ENCODE measurements around the gene DOCK4. TPM values are rescaled to one million over a fixed set of nuclear protein-coding genes. Genes with fewer than 3 reads are reported as not detected.

Gene DOCK4
- total RNA-seq, 2 experiments from 2014 or later, result 0.35 to 0.50 TPM

GRCh38 chr7:112084520-112084971, 121.7 kb downstream of the DOCK4 start:
- H3K36me3 Mint-ChIP-seq (ENCODE audit: low read depth), result no peaks in the 10 kb centered on the region
- DNase-seq, result no peak
- H3K27ac Mint-ChIP-seq, result no peak overlapping the region
- H3K4me1 Mint-ChIP-seq, result peaks cover 10% of the 10 kb centered on the region
- peaks cover 7% of the 10 kb centered on the region for H3K27me3 Mint-ChIP-seq
- no peak overlapping the region for H3K4me3 Mint-ChIP-seq
- no peaks in the 10 kb centered on the region for H3K9me3 Mint-ChIP-seq
- ChIA-PET CTCF (no interaction called here), POLR2A (no interaction called here)

- Mint-ChIP-seq H3K27ac (no peak overlapping the region), H3K27me3 (peaks cover 6% of the 10 kb centered on the region), H3K4me3 (no peak overlapping the region), H3K4me1 (peaks cover 10% of the 10 kb centered on the region), H3K36me3 (ENCODE audit: low read depth) (no peaks in the 10 kb centered on the region), H3K9me3 (no peaks in the 10 kb centered on the region)
- DNase-seq, result no peak
- POLR2A ChIA-PET, result no interaction called here
- CTCF ChIA-PET, result no interaction called here
Observed at GRCh38 chr7:112083776-112084355, 122.3 kb downstream of the DOCK4 start.

- H3K4me3 Mint-ChIP-seq, result no peak overlapping the region
- peaks cover 10% of the 10 kb centered on the region for H3K4me1 Mint-ChIP-seq
- H3K36me3 Mint-ChIP-seq (ENCODE audit: low read depth), result no peaks in the 10 kb centered on the region
- H3K27ac Mint-ChIP-seq, result no peak overlapping the region
- CTCF ChIA-PET, result no interaction called here
- POLR2A ChIA-PET, result no interaction called here
- no peaks in the 10 kb centered on the region for H3K9me3 Mint-ChIP-seq
- DNase-seq, result no peak
- H3K27me3 Mint-ChIP-seq, result peaks cover 9% of the 10 kb centered on the region
Observed at GRCh38 chr7:112082306-112082705, 123.9 kb downstream of the DOCK4 start.

DNA sequence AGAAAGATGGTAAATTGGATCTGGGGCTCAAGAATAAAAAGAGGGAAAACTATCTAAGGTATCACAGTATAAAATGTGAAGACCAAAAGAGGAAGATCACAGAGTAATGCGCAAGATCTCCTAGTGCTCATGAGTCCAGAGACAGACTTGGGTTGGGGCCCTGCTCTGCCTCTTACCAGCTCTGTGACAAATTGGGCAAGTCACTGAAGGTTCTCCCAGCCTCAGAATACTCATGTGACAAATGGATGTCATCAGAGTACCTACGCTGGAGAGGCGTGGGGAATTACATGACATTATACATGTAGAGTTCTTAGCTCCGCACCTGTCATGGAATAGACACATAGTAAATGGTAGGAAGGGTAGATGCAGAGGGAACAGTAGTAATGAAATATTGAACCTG, 124.4 kb downstream of the DOCK4 start:
- ChIA-PET POLR2A (no interaction called here), CTCF (no interaction called here)
- H3K27ac Mint-ChIP-seq, result no peak overlapping the region
- peaks cover 9% of the 10 kb centered on the region for H3K27me3 Mint-ChIP-seq
- H3K4me3 Mint-ChIP-seq, result no peak overlapping the region
- DNase-seq, result no peak
- H3K4me1 Mint-ChIP-seq, result peaks cover 10% of the 10 kb centered on the region
- H3K36me3 Mint-ChIP-seq (ENCODE audit: low read depth), result no peaks in the 10 kb centered on the region
- no peaks in the 10 kb centered on the region for H3K9me3 Mint-ChIP-seq

DNA sequence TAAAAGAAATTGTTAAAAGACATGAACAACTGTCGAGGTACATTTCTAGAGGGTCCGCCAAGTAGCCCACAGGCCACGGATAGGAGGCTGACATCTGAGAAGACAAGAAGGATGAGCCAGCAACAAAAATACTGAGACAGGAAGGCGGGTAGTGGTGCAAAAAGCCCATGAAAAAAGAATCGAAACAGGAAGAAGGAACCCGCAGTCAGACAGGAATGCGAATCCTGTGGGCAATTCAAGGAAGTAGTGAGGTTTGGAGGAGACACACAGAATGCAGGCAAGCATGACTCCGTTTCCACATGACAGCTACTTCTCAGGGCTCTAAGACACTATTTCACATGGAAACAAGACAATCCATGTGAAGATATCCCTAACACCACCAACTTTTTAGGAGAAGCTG, 125.2 kb downstream of the DOCK4 start:
- H3K9me3 Mint-ChIP-seq, result no peaks in the 10 kb centered on the region
- H3K27ac Mint-ChIP-seq, result no peak overlapping the region
- H3K27me3 Mint-ChIP-seq, result peaks cover 9% of the 10 kb centered on the region
- CTCF ChIA-PET, result no interaction called here
- peaks cover 10% of the 10 kb centered on the region for H3K4me1 Mint-ChIP-seq
- DNase-seq, result no peak
- H3K36me3 Mint-ChIP-seq (ENCODE audit: low read depth), result no peaks in the 10 kb centered on the region
- POLR2A ChIA-PET, result no interaction called here
- H3K4me3 Mint-ChIP-seq, result no peak overlapping the region

GRCh38 chr7:112080441-112080840, 125.8 kb downstream of the DOCK4 start:
- DNase-seq, result no peak
- Mint-ChIP-seq H3K4me1 (peaks cover 10% of the 10 kb centered on the region), H3K36me3 (ENCODE audit: low read depth) (no peaks in the 10 kb centered on the region), H3K9me3 (no peaks in the 10 kb centered on the region), H3K4me3 (no peak overlapping the region), H3K27me3 (peaks cover 7% of the 10 kb centered on the region), H3K27ac (no peak overlapping the region)
- POLR2A ChIA-PET, result no interaction called here
- CTCF ChIA-PET, result no interaction called here

DNA sequence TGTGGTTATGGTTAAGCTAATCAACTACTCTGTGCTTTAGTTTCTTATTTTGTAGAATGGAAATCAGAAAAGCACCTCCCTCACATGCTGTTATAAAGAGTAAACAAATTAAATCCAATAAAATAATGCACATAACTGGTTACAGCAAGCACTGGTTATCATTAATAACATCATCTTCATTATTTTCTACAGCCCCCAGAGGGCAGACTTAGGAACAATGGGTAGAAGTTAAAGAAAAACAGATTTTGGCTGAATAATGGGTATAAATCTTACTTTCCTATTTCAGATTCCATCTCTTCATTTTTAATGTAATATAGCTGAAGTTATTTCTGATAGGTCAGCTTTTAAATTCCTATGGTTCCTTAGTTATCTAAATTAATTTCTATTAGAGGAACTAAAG, 126.5 kb downstream of the DOCK4 start:
- H3K36me3 Mint-ChIP-seq (ENCODE audit: low read depth), result no peaks in the 10 kb centered on the region
- peaks cover 10% of the 10 kb centered on the region for H3K4me1 Mint-ChIP-seq
- POLR2A ChIA-PET, result no interaction called here
- CTCF ChIA-PET, result no interaction called here
- H3K4me3 Mint-ChIP-seq, result no peak overlapping the region
- peaks cover 10% of the 10 kb centered on the region for H3K27me3 Mint-ChIP-seq
- DNase-seq, result no peak
- no peak overlapping the region for H3K27ac Mint-ChIP-seq
- H3K9me3 Mint-ChIP-seq, result no peaks in the 10 kb centered on the region

GRCh38 chr7:112079122-112079521, 127.1 kb downstream of the DOCK4 start:
- peaks cover 10% of the 10 kb centered on the region for H3K4me1 Mint-ChIP-seq
- no peaks in the 10 kb centered on the region for H3K36me3 Mint-ChIP-seq (ENCODE audit: low read depth)
- DNase-seq, result no peak
- H3K4me3 Mint-ChIP-seq, result no peak overlapping the region
- peaks cover 10% of the 10 kb centered on the region for H3K27me3 Mint-ChIP-seq
- POLR2A ChIA-PET, result no interaction called here
- CTCF ChIA-PET, result no interaction called here
- no peak overlapping the region for H3K27ac Mint-ChIP-seq
- no peaks in the 10 kb centered on the region for H3K9me3 Mint-ChIP-seq

GRCh38 chr7:112076324-112076723, 129.9 kb downstream of the DOCK4 start:
- no peak for DNase-seq
- Mint-ChIP-seq H3K9me3 (no peaks in the 10 kb centered on the region), H3K27me3 (peaks cover 12% of the 10 kb centered on the region), H3K27ac (no peak overlapping the region), H3K4me1 (peaks cover 10% of the 10 kb centered on the region), H3K36me3 (ENCODE audit: low read depth) (no peaks in the 10 kb centered on the region), H3K4me3 (no peak overlapping the region)
- POLR2A ChIA-PET, result interaction anchor here (0.6 kb wide), 1 partner anchor 112 kb away, joined by 4 read pairs; no protein-coding TSS in a partner anchor
- CTCF ChIA-PET, result interaction anchor here (0.5 to 1.8 kb wide), 2 partner anchors 19 to 213 kb away, joined by 3 to 5 read pairs; no protein-coding TSS in a partner anchor

DNA sequence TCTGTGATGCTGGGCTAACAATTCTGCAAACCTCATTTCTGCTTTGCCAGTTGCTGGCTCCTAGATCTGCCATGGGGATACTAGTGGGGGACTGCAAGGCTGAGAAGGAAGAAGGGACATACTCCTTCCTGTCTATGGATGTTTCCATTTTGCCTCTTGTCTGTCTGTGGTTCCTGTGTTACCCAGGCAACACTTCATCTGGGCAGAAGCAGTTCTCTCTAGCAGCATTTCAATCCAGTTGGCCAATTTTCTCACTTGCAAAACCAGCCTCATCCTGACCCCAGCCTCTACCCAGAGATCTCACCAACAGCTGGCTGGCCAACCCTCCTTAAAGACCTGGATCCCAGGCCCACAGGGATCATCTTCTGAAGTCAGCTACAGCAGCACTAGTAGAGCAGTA, 131.7 kb downstream of the DOCK4 start:
- POLR2A ChIA-PET, result no interaction called here
- Mint-ChIP-seq H3K36me3 (ENCODE audit: low read depth) (no peaks in the 10 kb centered on the region), H3K27me3 (peaks cover 14% of the 10 kb centered on the region), H3K27ac (no peak overlapping the region), H3K4me1 (no peaks in the 10 kb centered on the region), H3K4me3 (no peak overlapping the region), H3K9me3 (no peaks in the 10 kb centered on the region)
- CTCF ChIA-PET, result no interaction called here
- DNase-seq, result no peak

DNA sequence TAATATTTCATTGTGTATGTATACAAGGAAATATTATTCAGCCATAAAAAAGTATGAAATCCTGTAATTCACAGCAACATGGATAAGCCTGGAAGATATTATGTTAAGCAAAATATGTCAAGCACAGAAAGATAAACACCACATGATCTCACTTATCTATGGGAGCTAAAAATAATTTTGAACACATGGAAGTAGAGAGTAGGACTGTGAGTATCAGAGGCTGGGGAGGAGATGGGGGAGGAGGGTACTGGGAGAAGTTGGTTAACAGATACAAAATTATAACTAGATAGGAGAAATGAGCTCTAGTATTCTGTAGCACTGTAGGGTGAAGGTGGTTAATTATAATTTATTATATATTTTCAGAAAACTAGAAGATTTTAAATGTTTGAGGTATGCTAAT, 132.7 kb downstream of the DOCK4 start:
- Mint-ChIP-seq H3K9me3 (no peaks in the 10 kb centered on the region), H3K27me3 (peaks cover 14% of the 10 kb centered on the region), H3K27ac (no peak overlapping the region), H3K4me3 (no peak overlapping the region), H3K4me1 (no peaks in the 10 kb centered on the region), H3K36me3 (ENCODE audit: low read depth) (no peaks in the 10 kb centered on the region)
- DNase-seq, result no peak
- ChIA-PET POLR2A (no interaction called here), CTCF (no interaction called here)

DNA sequence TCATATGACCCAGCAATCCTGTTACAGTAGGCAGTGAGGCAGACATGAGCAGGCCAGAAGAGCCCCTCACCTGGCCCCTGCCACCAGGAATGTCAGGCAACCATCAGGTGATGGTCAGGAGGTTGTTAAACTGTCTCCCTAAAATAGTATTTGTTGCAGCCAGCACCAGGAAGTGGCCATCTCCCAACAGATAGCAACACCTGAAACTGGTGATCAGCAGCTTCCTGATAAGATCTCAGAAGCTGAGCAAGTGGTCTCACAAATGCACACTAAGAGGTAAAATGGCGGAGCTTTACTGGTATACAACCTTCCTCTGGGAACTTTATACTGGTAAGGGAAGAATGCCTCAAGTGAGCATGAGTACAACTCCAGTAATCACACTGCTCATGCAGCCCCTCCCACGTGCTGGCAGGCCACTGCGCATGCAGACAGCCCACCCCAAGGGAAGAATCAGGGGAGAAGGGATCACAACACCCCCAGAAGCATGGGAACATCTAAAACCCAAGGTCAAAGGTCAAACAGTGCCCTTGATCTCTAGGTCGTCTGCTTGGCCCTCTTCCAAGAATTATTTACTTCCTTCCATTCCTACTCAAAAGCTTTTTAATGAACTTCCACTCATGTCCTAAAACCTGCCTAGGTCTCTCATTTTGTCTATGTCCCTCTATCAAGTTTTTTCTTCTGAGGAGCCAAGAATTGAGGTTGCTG, 133.5 kb downstream of the DOCK4 start:
- Mint-ChIP-seq H3K4me3 (no peak overlapping the region), H3K27ac (no peak overlapping the region), H3K4me1 (no peaks in the 10 kb centered on the region), H3K27me3 (peaks cover 11% of the 10 kb centered on the region), H3K9me3 (no peaks in the 10 kb centered on the region), H3K36me3 (ENCODE audit: low read depth) (no peaks in the 10 kb centered on the region)
- ChIA-PET POLR2A (no interaction called here), CTCF (no interaction called here)
- no peak for DNase-seq

DNA sequence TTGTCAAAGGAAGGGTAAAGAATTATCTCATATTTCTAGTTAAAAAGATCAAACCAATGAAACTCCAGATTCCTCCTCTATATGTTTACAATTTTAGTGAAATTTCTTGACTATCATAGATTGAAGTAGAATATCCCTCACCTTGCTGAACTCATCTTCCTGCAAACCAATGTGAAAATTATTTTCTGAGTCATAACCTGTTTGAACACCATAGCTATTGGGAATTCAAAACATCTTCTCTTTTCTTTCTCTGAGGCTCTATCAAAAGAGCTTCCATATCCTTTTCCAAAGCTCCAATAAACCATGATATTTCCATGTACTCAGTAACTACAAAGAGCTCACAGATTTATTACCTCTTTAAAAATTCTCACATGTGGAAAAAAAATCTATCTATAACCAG, 134.3 kb downstream of the DOCK4 start:
- no peak overlapping the region for H3K27ac Mint-ChIP-seq
- no peak overlapping the region for H3K4me3 Mint-ChIP-seq
- H3K36me3 Mint-ChIP-seq (ENCODE audit: low read depth), result no peaks in the 10 kb centered on the region
- ChIA-PET CTCF (no interaction called here), POLR2A (no interaction called here)
- H3K27me3 Mint-ChIP-seq, result peaks cover 11% of the 10 kb centered on the region
- H3K9me3 Mint-ChIP-seq, result no peaks in the 10 kb centered on the region
- no peaks in the 10 kb centered on the region for H3K4me1 Mint-ChIP-seq
- DNase-seq, result no peak

- Mint-ChIP-seq H3K27ac (no peak overlapping the region), H3K36me3 (ENCODE audit: low read depth) (no peaks in the 10 kb centered on the region), H3K4me3 (no peak overlapping the region), H3K4me1 (no peaks in the 10 kb centered on the region), H3K9me3 (no peaks in the 10 kb centered on the region), H3K27me3 (peaks cover 11% of the 10 kb centered on the region)
- ChIA-PET POLR2A (no interaction called here), CTCF (no interaction called here)
- no peak for DNase-seq
Observed at GRCh38 chr7:112070674-112071256, 135.4 kb downstream of the DOCK4 start.

Measured in activated CD4-positive, alpha-beta memory T cell treated with anti-CD3 and anti-CD28 coated beads, Interleukin-2, amount 10 ng/mL, durations not matched to agents 7 days and 5 days (primary cell).